ENCODE results near the gene SSNA1.

Gene SSNA1

GRCh38 chr9:137216188-137216965 is 27.9 kb downstream of the SSNA1 start:
- DNase-seq (ENCODE audit: low read depth), result no peak
- H3K4me3 ChIP-seq (ENCODE audit: low read length), result no peak overlapping the region
- no peak for TF ChIP-seq CTCF (conservative IDR thresholded peaks at IDR 0.05; ENCODE audit: low read depth, low read length)

GRCh38 chr9:137217276-137218211 is 29.1 kb downstream of the SSNA1 start:
- no peak for DNase-seq (ENCODE audit: low read depth)
- no peak for TF ChIP-seq CTCF (conservative IDR thresholded peaks at IDR 0.05; ENCODE audit: low read depth, low read length)
- no peak overlapping the region for H3K4me3 ChIP-seq (ENCODE audit: low read length)

GRCh38 chr9:137218212-137218753 is 29.8 kb downstream of the SSNA1 start:
- no peak for DNase-seq (ENCODE audit: low read depth)
- H3K4me3 ChIP-seq (ENCODE audit: low read length), result no peak overlapping the region
- TF ChIP-seq CTCF (conservative IDR thresholded peaks at IDR 0.05; ENCODE audit: low read depth, low read length), result no peak

- DNase-seq (ENCODE audit: low read depth), result no peak
- no peak overlapping the region for H3K4me3 ChIP-seq (ENCODE audit: low read length)
- TF ChIP-seq CTCF (conservative IDR thresholded peaks at IDR 0.05; ENCODE audit: low read depth, low read length), result no peak
Measured at GRCh38 chr9:137218754-137219271, 30.3 kb downstream of the SSNA1 start.

- H3K4me3 ChIP-seq (ENCODE audit: low read length), result no peak overlapping the region
- no peak for TF ChIP-seq CTCF (conservative IDR thresholded peaks at IDR 0.05; ENCODE audit: low read depth, low read length)
- DNase-seq (ENCODE audit: low read depth), result no peak
Measured at GRCh38 chr9:137219757-137220316, 31.4 kb downstream of the SSNA1 start.

GRCh38 chr9:137220317-137221094 is 32.0 kb downstream of the SSNA1 start:
- H3K4me3 ChIP-seq (ENCODE audit: low read length), result no peak overlapping the region
- no peak for DNase-seq (ENCODE audit: low read depth)
- TF ChIP-seq CTCF (conservative IDR thresholded peaks at IDR 0.05; ENCODE audit: low read depth, low read length), result no peak

All from retinal pigment epithelial cell (primary cell).